Neuron (in vitro differentiated cells): ENCODE results near the gene GOLGA8B.
"Not testable (repeated sequence)": the region's sequence is repeated elsewhere in the genome, so short reads cannot be mapped to it uniquely, and the experiment has no call there.

ENCODE experiments used
- H2AFZ ChIP-seq: one replicate; pipeline ENCODE4 v1.6.1; 2013; ENCODE audit warnings: low read depth, mild to moderate bottlenecking, inconsistent platforms, low read length, moderate library complexity
- H3K27me3 ChIP-seq: one replicate; pipeline ENCODE4 v1.6.1; 2013; ENCODE audit warnings: low read length; ENCODE audit not compliant: insufficient read depth
- H3K36me3 ChIP-seq: one replicate; pipeline ENCODE4 v1.6.1; 2013; ENCODE audit warnings: low read length; ENCODE audit not compliant: insufficient read depth
- H3K4me1 ChIP-seq: one replicate; pipeline ENCODE4 v1.6.1; 2013; ENCODE audit warnings: low read length; ENCODE audit not compliant: insufficient read depth
- H3K4me3 ChIP-seq: 2 replicates; pipeline ENCODE4 v1.5.1; 2013; ENCODE audit warnings: mild to moderate bottlenecking, low read length, moderate library complexity
- H3K9me3 ChIP-seq: one replicate; pipeline ENCODE4 v1.6.1; 2013; ENCODE audit warnings: low read length

The GOLGA8B gene

GRCh38 chr15:34567174-34567573 is 16.3 kb downstream of the GOLGA8B start:
- H3K4me3 ChIP-seq, H3K36me3 ChIP-seq, H3K27me3 ChIP-seq, H2AFZ ChIP-seq, H3K9me3 ChIP-seq, H3K4me1 ChIP-seq: not testable (repeated sequence)

DNA sequence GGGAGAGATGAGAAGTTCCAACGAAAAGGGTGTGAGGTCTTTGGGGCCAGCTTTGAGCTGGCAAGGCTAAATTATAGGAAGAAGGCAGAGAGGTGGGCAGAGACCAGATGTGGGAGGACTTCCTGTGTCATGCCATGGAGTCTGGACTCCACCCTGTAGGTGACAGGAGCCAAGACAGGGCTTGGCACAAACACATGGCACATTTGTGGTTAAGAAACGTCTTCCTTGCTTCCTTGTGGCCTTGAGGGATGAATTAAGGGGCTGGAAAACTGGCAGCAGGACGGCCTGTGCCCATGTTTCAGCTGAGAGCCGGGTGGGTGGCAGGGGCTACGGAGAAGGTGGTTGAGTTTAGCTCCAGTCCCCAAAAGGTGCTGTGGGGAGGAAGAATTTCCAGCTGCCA is 18.7 kb downstream of the GOLGA8B start:
- H3K4me3 ChIP-seq, H3K4me1 ChIP-seq, H3K27me3 ChIP-seq, H3K9me3 ChIP-seq, H3K36me3 ChIP-seq, H2AFZ ChIP-seq: not testable (repeated sequence)

- not testable (repeated sequence) for H3K4me3 ChIP-seq, H3K27me3 ChIP-seq, H3K36me3 ChIP-seq, H2AFZ ChIP-seq, H3K4me1 ChIP-seq, H3K9me3 ChIP-seq
Observed at GRCh38 chr15:34560814-34561213, 22.6 kb downstream of the GOLGA8B start.

GRCh38 chr15:34559764-34560163 is 23.7 kb downstream of the GOLGA8B start:
- not testable (repeated sequence) for H3K4me1 ChIP-seq, H3K4me3 ChIP-seq

DNA sequence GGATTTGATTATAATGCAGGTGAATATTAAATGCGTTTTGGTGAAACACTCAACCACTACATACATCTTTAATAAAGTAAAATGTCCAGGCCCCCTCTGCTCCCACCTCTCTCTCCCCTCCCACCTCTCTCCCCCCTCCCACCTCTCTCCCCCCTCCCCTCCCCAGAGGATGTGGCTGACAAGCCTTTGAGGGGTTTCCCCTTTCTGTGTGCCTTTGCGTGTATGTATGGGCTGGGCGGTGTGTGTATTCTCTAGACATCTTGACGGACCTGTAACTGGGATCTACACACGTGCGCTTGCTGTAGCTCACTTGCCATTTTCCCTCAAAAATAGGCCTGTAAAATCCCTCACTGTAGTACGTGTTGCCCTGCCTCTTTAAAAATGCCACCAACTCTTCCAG is 28.3 kb downstream of the GOLGA8B start:
- not testable (repeated sequence) for H3K36me3 ChIP-seq, H3K4me1 ChIP-seq, H3K4me3 ChIP-seq, H2AFZ ChIP-seq, H3K27me3 ChIP-seq, H3K9me3 ChIP-seq

More at GRCh38 chr15:34559764-34560163, 23.7 kb downstream of the GOLGA8B start:
- not testable (repeated sequence) for H2AFZ ChIP-seq, H3K9me3 ChIP-seq, H3K27me3 ChIP-seq, H3K36me3 ChIP-seq

DNA sequence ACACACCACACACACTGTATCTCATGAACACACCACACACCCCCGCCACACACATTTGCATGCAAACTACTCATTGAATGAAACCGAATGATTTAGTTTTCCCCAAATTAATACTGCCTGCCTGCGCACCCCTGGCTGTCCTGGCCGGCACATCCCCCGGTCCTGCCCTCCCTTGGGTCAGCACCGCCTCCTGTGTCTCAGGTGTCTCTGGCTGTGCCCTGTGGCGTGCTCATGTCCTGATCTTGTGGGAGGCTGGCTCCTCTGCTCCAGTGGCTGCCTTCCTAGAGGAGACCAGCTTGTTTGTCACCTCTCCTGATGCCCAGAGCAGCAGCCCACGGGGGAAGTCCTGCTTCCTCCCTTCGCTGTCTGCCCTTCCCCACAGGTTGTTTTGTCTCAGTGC is 28.7 kb downstream of the GOLGA8B start:
- H2AFZ ChIP-seq, H3K4me3 ChIP-seq, H3K27me3 ChIP-seq, H3K4me1 ChIP-seq, H3K36me3 ChIP-seq, H3K9me3 ChIP-seq: not testable (repeated sequence)

- not testable (repeated sequence) for H3K4me3 ChIP-seq, H3K4me1 ChIP-seq, H3K27me3 ChIP-seq, H3K36me3 ChIP-seq, H2AFZ ChIP-seq, H3K9me3 ChIP-seq
Observed at GRCh38 chr15:34554126-34554525, 29.3 kb downstream of the GOLGA8B start.

DNA sequence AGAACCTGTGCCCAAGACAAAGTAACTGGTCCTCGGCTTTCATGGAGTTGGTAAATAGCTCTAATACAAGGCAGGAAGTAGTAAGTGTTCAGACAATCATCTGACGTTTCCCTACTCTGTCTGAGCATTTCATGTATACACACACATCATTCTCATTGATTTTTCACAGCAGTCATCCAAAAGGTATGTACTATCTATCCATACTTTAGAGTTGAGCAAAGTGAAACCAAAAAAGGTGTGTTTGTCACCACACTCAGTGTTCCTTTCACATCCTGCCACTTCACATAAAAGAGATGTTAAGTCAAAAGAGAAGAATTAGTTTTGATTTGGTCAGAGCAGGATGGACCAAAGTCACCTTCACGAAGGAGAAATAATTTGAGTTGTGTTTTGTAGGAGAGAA is 33.3 kb downstream of the GOLGA8B start:
- H3K4me3 ChIP-seq, H3K27me3 ChIP-seq, H3K36me3 ChIP-seq, H2AFZ ChIP-seq, H3K4me1 ChIP-seq, H3K9me3 ChIP-seq: not testable (repeated sequence)

DNA sequence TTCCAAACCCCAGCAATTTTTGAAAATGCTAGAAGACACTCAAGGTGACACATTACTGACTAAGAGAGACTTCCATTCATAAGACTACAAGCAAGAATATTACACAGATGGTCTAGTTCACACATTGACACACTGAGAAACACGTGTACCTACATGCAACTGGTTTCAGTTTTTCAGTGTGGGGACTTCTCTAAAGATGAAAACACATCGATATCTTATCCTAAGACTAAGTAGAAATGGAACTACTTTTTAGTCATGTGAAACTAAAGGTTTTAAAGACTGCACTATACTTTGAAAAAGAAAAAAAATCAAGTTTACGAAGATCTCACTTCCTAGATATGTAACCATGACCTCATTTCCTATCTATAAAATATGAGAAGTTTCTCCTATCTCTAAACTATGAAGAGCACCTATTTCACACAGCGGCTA is 34.1 kb downstream of the GOLGA8B start:
- not testable (repeated sequence) for H2AFZ ChIP-seq, H3K4me3 ChIP-seq, H3K27me3 ChIP-seq, H3K36me3 ChIP-seq, H3K9me3 ChIP-seq, H3K4me1 ChIP-seq

GRCh38 chr15:34543860-34544649 is 39.4 kb downstream of the GOLGA8B start:
- H3K9me3 ChIP-seq, result not testable (repeated sequence)

GRCh38 chr15:34535857-34536256 is 47.6 kb downstream of the GOLGA8B start:
- not testable (repeated sequence) for H3K36me3 ChIP-seq, H2AFZ ChIP-seq, H3K27me3 ChIP-seq, H3K4me1 ChIP-seq, H3K4me3 ChIP-seq, H3K9me3 ChIP-seq

More at GRCh38 chr15:34543860-34544649, 39.4 kb downstream of the GOLGA8B start:
- H3K27me3 ChIP-seq, H3K36me3 ChIP-seq, H3K4me1 ChIP-seq, H3K4me3 ChIP-seq, H2AFZ ChIP-seq: not testable (repeated sequence)
